GM19467 (cell line): Measurements from ENCODE around the gene FCGR3A.
"Not testable (repeated sequence)": the region's sequence is repeated elsewhere in the genome, so short reads cannot be mapped to it uniquely, and the experiment has no call there.

Experiments used
- ATAC-seq: cut with Tn5 transposase; IDR thresholded peaks from one replicate; pipeline ENCODE4 v1.9.1; 2021; ENCODE audit warnings: mild to moderate bottlenecking, moderate library complexity; ENCODE audit not compliant: unreplicated experiment

Gene FCGR3A

GRCh38 chr1:161531986-161532643 lies 17.5 kb downstream of the FCGR3A start:
- no peak for ATAC-seq

- ATAC-seq, result peak; percentile 57
Observed at GRCh38 chr1:161530671-161531641, 18.7 kb downstream of the FCGR3A start.

- peak; percentile 21 for ATAC-seq
Observed at GRCh38 chr1:161530158-161530557, 19.5 kb downstream of the FCGR3A start.

- not testable (repeated sequence) for ATAC-seq
Observed at GRCh38 chr1:161529463-161530104, 20.0 kb downstream of the FCGR3A start.

- ATAC-seq, result not testable (repeated sequence)
Observed at GRCh38 chr1:161528550-161528949, 21.1 kb downstream of the FCGR3A start.

DNA sequence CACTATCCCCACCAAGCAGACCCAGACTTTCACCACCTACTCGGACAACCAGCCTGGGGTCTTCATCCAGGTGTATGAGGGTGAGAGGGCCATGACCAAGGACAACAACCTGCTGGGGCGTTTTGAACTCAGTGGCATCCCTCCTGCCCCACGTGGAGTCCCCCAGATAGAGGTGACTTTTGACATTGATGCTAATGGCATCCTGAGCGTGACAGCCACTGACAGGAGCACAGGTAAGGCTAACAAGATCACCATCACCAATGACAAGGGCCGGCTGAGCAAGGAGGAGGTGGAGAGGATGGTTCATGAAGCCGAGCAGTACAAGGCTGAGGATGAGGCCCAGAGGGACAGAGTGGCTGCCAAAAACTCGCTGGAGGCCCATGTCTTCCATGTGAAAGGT lies 23.7 kb downstream of the FCGR3A start:
- ATAC-seq, result not testable (repeated sequence)

GRCh38 chr1:161525321-161525720 lies 24.3 kb downstream of the FCGR3A start:
- ATAC-seq, result not testable (repeated sequence)

DNA sequence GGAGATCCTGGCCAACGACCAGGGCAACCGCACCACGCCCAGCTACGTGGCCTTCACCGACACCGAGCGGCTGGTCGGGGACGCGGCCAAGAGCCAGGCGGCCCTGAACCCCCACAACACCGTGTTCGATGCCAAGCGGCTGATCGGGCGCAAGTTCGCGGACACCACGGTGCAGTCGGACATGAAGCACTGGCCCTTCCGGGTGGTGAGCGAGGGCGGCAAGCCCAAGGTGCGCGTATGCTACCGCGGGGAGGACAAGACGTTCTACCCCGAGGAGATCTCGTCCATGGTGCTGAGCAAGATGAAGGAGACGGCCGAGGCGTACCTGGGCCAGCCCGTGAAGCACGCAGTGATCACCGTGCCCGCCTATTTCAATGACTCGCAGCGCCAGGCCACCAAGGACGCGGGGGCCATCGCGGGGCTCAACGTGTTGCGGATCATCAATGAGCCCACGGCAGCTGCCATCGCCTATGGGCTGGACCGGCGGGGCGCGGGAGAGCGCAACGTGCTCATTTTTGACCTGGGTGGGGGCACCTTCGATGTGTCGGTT lies 24.8 kb downstream of the FCGR3A start:
- peak; percentile 21 for ATAC-seq

DNA sequence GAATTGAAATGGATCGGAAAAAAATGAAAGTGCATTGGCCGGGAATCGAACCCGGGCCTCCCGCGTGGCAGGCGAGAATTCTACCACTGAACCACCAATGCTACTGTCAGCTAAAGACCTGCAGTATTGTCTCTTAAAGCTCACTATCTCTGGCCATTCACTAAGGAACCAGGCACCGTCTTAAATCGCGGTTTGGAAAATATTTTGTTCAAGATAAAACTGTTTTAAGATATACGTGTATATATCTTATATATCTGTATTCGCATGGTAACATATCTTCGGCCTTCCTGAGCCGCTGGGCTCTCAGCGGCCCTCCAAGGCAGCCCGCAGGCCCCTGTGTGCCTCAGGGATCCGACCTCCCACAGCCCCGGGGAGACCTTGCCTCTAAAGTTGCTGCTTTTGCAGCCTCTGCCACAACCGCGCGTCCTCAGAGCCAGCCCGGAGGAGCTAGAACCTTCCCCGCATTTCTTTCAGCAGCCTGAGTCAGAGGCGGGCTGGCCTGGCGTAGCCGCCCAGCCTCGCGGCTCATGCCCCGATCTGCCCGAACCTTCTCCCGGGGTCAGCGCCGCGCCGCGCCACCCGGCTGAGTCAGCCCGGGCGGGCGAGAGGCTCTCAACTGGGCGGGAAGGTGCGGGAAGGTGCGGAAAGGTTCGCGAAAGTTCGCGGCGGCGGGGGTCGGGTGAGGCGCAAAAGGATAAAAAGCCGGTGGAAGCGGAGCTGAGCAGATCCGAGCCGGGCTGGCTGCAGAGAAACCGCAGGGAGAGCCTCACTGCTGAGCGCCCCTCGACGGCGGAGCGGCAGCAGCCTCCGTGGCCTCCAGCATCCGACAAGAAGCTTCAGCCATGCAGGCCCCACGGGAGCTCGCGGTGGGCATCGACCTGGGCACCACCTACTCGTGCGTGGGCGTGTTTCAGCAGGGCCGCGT lies 25.5 kb downstream of the FCGR3A start, which contains the start of gene HSPA6:
HSPA6 (plus strand) TSS at position 724 of the 925 bp plus-strand sequence; CDS start at position 843, 119 bp downstream.
- ATAC-seq, result peak; percentile 42

DNA sequence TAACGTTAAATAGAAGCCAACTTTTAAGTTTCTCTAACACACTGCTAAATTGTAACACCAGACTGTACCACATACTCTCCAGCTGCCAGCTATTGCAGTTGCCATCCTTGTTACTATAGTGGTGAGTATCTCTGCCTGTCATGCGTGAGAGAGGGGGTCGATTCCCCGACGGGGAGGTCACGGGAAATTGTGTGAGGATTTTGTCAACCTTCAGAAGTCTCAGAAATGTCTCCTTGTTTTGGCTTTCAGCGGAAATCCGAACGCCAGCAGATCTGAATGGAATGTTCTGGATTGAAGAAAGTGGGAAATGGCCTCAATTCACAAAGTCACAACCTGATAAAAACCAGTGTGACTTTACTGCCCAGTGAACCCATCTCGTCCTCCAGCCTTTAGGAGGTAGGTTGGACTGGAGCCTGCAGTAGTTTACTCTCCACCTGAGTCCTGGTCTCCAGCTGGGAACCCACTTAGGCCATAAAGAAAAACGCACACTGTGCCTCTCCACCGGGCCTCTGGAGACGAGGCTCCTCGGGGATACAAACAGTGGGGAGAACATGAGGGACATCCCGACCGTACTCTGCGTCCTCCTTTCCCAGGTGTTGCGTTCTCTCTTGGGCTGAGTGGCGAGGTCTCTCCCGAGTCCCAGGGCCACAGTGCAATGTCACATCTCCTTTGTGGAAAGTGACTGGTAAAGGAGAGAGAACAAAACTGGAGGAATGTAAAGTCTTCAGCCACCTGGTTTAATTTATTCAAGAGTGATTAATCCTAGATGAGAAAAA lies 26.4 kb downstream of the FCGR3A start:
- ATAC-seq, result not testable (repeated sequence)

DNA sequence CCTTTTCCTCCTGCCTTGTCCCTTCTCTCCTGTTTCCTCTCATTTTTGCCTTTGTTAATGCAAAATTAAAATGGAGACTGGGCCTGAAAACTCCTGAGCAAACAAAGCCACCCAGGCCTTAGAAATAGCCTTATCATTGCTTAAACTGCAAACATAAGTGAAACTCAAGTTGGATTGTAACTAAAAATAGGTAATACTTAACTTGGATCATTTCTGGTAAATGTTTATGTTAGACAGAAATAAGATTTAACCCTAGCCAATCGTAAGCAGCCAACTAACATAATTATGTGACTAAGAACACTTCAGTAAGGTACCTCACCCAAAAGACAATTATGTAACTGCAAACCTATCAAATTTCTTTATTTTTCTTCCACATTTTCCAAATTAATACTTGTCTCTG lies 35.7 kb downstream of the FCGR3A start:
- not testable (repeated sequence) for ATAC-seq

DNA sequence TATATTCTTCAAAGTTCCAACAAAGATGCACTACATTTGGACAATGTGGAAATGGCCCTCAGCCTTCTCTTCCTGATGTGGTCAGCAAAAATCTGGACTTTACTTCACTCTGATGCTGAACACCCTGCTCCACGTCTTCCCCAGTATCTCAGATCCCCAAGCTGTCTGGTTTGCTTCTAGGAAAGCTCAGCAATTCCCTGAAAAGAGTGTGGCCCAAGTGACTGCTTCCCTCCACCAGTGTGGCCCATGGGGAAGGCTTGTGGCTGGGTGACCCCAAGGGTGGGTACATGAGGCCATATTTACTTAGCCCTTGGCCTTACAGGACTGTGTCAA lies 36.2 kb downstream of the FCGR3A start:
- not testable (repeated sequence) for ATAC-seq

- not testable (repeated sequence) for ATAC-seq
Observed at GRCh38 chr1:161512636-161513447, 36.8 kb downstream of the FCGR3A start.

GRCh38 chr1:161511756-161512060 lies 37.9 kb downstream of the FCGR3A start:
- no peak for ATAC-seq

DNA sequence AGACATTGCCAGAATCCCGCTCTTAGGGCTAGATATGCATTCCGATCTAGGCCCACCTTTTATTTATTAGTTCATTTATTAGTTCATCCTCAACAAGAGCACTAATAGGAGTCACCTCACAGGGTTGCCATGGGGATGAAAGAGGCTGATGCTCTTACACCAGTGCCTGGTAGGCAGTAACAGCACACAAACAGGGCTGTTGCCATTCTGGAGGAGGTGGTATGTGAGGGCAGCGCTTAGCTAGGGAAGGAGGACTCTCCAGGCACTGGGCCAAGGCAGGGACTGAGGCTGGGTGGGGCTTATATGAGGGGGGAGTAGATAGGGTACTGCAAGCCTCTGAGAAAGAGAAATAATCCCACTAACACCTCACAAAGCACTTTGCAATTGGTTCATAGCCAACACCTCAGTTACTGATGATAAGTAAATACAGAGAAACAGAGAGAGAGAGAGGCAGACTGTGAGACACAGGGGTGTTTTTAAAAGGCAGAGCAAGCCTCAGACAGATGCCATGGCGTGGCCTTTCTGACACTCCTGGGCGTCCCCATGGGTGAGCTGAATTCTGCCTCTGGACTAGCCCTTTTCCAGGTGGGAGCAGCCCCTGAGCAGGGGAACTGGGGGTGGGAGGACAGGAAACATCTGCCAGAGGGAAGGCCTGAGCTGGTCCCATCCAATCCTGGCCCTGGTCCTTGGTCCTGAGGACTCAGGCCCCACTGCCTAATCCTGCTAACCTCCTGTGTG lies 38.4 kb downstream of the FCGR3A start:
- ATAC-seq, result no peak

DNA sequence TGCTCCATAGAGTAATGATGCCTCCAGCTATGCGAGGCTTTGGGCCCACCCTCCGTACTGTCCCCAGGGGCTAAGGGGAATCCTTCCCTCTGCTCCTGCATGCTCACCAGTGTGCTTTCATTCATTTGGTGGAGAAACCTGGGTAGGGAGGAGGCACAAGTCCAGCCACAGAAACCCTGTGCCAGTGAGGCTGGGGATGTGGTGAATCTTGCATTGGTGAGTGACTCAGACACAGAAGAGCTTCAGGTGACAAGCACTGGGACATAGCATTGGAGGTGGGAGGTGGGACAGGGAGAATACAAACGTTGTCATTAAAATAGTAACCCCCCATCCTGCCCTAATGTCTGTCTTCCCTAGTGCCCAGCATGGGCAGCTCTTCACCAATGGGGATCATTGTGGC lies 39.1 kb downstream of the FCGR3A start:
- no peak for ATAC-seq

DNA sequence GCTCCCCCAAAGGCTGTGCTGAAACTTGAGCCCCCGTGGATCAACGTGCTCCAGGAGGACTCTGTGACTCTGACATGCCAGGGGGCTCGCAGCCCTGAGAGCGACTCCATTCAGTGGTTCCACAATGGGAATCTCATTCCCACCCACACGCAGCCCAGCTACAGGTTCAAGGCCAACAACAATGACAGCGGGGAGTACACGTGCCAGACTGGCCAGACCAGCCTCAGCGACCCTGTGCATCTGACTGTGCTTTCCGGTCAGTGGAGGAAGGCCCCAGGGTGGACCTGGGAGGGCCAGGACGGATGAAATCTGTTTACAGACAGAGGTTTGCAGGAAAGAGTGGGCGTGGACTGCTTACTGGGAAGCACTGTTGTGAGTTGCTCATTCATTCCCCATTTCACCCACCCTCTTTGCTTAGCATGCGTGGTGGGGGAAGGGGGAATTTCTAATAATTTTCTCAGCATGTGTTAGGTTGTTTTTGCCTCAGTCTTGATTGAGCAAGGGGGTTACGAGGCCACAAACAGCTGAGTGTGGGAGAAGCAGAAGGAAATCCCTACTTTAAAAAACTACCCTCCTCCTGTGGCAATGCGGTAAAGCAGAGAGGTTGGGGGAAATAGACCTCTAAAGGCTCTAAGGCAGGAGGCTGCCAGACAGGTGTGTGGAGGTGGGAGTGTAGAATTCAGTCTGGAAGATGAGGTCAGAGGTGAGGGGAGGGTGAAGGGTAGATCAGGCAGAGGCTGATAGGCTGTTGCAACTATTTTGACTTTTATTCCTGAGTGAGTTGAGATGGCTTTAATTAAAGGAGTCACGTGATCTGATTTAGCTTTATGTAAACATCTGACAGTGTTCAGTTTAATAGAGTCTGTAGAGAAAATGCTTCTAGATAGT lies 43.0 kb downstream of the FCGR3A start:
- ATAC-seq, result no peak
